ENCODE results near the gene ANKRD1.

ANKRD1 gene

GRCh38 chr10:90936276-90936659 is 15.4 kb upstream of the ANKRD1 start:
- no peak for DNase-seq (ENCODE audit: low read depth)

DNA sequence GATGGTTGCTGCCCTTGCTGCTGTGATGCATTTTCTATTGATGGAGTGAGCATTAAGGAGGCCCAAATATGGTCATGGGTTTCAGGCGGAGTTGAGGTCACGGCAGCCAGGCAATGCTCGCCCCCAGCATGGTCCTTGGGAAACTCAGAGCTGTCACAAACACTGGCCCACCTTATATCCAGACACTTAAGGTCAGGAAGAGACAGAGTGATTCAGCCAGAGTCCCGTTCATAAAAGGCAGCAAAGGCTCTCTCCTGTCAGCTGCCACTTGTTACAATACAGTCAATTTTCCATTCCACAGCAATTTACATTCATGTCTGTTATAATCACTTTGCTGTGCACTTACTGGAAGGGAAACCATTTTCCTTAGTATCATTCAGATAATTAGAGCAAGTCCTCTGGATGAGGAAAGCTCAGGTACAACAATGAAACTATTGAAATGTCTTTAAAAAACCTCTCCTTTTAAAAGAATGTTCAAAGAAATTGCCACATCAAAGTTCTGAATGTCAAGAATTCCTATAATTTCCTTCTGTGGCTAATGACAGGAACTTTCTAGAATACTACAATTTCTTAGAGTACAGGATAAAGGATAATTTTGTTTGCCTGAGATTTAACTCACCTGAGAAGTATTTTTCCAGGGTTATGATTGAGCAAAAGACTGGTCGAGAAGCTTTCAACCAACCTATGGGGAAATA is 14.8 kb upstream of the ANKRD1 start:
- H3K4me3 ChIP-seq (replicated peaks; ENCODE audit: low read depth, low read length), result no peak overlapping the region
- TF ChIP-seq, protein P1, sequence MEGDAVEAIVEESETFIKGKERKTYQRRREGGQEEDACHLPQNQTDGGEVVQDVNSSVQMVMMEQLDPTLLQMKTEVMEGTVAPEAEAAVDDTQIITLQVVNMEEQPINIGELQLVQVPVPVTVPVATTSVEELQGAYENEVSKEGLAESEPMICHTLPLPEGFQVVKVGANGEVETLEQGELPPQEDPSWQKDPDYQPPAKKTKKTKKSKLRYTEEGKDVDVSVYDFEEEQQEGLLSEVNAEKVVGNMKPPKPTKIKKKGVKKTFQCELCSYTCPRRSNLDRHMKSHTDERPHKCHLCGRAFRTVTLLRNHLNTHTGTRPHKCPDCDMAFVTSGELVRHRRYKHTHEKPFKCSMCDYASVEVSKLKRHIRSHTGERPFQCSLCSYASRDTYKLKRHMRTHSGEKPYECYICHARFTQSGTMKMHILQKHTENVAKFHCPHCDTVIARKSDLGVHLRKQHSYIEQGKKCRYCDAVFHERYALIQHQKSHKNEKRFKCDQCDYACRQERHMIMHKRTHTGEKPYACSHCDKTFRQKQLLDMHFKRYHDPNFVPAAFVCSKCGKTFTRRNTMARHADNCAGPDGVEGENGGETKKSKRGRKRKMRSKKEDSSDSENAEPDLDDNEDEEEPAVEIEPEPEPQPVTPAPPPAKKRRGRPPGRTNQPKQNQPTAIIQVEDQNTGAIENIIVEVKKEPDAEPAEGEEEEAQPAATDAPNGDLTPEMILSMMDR (IDR thresholded peaks at IDR 0.05; ENCODE audit: low read length, missing control alignments), result no peak
- DNase-seq (ENCODE audit: low read depth), result peak; percentile 29

More at GRCh38 chr10:90936276-90936659, 15.4 kb upstream of the ANKRD1 start:
- TF ChIP-seq, protein P1 (IDR thresholded peaks at IDR 0.05; ENCODE audit: low read length, missing control alignments), result no peak
- no peak overlapping the region for H3K4me3 ChIP-seq (replicated peaks; ENCODE audit: low read depth, low read length)

GRCh38 chr10:90930971-90931871 is 10.3 kb upstream of the ANKRD1 start:
- H3K4me3 ChIP-seq (replicated peaks; ENCODE audit: low read depth, low read length), result no peak overlapping the region
- DNase-seq (ENCODE audit: low read depth), result peak; percentile 95
- TF ChIP-seq, protein P1 (IDR thresholded peaks at IDR 0.05; ENCODE audit: low read length, missing control alignments), result no peak

- H3K4me3 ChIP-seq (replicated peaks; ENCODE audit: low read depth, low read length), result no peak overlapping the region
- TF ChIP-seq, protein P1 (IDR thresholded peaks at IDR 0.05; ENCODE audit: low read length, missing control alignments), result no peak
- DNase-seq (ENCODE audit: low read depth), result peak; percentile 92
These were observed 9.4 kb upstream of the ANKRD1 start for GRCh38 chr10:90930070-90930837.

- TF ChIP-seq, protein P1 (IDR thresholded peaks at IDR 0.05; ENCODE audit: low read length, missing control alignments), result no peak
- DNase-seq (ENCODE audit: low read depth), result no peak
These were observed 8.3 kb upstream of the ANKRD1 start for GRCh38 chr10:90929179-90929578.

DNA sequence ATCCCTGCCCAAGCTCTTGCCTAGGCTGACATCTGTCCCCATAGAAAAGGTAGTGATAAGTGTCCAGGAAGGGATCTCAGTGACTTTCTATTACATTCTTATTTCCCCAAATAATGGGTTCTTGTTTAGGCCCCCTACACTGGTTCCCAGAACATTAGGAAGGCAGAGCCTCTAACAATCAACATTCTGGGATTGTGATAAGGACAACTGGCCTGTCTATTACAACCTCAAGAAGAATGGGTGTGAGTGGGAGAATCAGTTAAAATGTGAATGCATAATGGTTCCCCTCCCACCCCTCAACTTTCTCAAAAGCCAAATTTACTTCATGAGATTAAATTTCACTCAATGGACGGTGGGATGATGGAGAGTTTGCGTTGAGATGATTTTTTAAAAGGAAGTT is 6.4 kb upstream of the ANKRD1 start:
- TF ChIP-seq, protein P1 (IDR thresholded peaks at IDR 0.05; ENCODE audit: low read length, missing control alignments), result no peak
- no peak for DNase-seq (ENCODE audit: low read depth)
- no peak overlapping the region for H3K4me3 ChIP-seq (replicated peaks; ENCODE audit: low read depth, low read length)

More at GRCh38 chr10:90929179-90929578, 8.3 kb upstream of the ANKRD1 start:
- H3K4me3 ChIP-seq (replicated peaks; ENCODE audit: low read depth, low read length), result no peak overlapping the region

All from fibroblast of pulmonary artery (primary cell).